T-helper 1 cell treated with Interleukin-12 subunit alpha and Interleukin-12 subunit beta and Interleukin-4 antibody, amounts not matched to agents 30 ng/mL and 1 ng/mL, for 36 hours (primary cell): ENCODE measurements around the gene CTSL. TPM values are rescaled to one million over a fixed set of nuclear protein-coding genes. Genes with fewer than 3 reads are reported as not detected.
"Not testable (repeated sequence)": the region's sequence is repeated elsewhere in the genome, so short reads cannot be mapped to it uniquely, and the experiment has no call there.

ENCODE experiments used
- intact Hi-C: fragments of 100-400 bp; cut with micrococcal nuclease; formaldehyde crosslinking; loops from one replicate; pipeline ENCODE4 v1.15.1; 2024
- total RNA-seq: library from RNA; stranded (reverse); gene quantifications from 2 replicates; pipeline ENCODE4 v1.2.3, GENCODE V29; 2022

The CTSL gene
- total RNA-seq, 1 donor from 2014 or later: 3.9 TPM

DNA sequence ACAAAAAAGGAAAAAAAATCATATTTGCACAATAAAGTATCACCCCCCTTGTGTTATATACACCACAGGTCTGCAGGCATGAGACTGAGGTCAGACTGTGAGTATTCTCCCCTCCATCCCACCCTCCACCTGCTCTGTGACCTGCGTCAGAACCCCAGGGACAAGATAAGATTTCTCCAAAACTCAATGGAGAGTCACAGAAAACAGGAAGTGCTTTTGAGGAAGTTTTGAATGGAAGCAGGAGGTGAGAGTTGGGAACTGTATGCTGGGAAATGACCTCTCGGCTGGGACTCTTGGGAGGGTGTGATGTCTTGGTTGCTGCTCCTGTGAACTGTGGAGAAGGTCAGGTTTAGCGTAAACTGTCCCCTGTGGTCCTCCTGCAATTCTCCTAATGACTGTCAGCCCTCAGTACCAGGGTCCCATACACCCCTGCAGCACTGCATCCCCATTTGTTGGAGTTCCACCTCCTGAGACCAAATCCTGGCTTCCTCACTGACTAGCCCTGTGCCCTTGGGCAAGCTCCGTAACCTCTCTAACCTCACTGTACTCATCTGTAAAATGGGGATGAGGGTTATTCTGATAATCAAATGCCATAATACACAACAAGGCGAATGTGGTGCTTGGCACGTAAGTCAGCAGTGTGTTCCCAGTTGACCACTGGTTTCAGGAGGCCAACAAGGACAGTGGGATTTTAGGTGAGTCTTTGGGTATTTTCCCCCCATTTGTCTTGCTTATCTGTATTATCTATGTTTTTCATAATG is 6.9 kb upstream of the CTSL start:
- intact Hi-C loops: no loop called here

DNA sequence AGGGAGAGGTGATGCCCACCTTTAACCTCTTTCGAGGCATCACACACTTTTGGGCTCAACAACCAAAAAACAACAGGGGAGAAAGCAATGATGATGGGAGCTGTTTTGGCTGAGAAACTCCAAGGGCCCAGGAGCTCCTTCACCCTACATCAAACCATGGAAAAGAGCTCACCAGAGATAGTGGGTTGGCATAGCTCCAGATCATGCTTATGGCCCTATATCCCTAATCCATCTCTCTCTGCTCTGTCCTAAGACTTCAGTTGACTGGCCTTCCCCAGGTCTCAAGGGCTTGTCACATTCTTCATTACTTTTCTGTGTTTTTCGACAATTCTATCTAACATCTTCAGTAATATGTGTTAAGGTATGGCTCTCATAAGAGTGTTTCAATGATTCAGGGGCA is 5.7 kb upstream of the CTSL start:
- intact Hi-C loops: no loop called here

- intact Hi-C loops: no loop called here
Measured at GRCh38 chr9:87722393-87723088, 3.4 kb upstream of the CTSL start.

DNA sequence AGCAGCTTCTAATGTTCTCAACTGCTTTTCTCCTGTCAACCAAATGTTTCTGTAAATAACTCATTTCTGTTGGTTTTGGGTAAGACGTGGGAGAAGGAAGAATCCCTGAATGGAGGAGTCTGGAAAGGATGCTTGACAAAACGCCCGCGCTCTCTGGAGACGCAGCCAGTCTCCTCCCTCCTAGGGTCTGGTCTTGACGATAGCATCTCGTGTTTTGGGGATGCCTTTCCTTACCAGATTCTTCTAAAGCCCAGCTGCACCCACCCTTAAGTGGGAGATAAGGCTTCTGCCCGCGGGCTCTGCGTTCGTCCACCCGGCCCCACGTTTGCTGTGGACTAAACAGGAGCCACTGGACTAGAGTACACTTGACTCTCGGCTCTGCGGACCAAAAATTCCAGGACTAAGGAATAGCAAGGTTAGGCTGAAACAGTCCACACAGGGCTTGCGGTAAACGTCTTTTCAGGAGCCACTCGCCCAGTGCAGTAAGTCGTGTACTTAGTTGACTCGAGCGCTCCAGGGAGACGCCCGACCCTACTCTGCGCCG is 491 bp upstream of the CTSL start:
- intact Hi-C loops: no loop called here

- intact Hi-C loops: no loop called here
Measured at GRCh38 chr9:87729246-87729645, 3.3 kb downstream of the CTSL start.

GRCh38 chr9:87731321-87731720 is 5.4 kb downstream of the CTSL start:
- intact Hi-C loops: no loop called here

GRCh38 chr9:87732344-87732743 is 6.4 kb downstream of the CTSL start:
- intact Hi-C loops: no loop called here

DNA sequence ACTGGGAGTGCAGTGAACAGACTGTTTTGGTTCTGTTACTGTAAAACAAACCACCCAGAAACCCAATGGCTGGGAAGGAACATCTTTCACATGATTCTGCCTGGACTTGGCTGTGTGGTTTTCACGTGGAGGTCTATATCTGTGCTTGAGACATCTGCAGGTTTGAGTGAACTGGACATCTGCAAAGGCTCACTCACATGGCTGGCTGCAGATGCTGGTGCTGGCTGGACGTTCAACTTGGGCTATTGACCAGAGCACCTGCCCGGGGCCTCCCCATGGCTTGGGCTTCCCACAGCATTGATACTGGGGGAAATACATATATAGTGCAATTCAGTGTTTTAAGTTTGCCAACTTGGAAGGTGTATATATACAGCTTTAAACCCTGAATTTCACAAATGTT is 6.8 kb downstream of the CTSL start:
- intact Hi-C loops: no loop called here

DNA sequence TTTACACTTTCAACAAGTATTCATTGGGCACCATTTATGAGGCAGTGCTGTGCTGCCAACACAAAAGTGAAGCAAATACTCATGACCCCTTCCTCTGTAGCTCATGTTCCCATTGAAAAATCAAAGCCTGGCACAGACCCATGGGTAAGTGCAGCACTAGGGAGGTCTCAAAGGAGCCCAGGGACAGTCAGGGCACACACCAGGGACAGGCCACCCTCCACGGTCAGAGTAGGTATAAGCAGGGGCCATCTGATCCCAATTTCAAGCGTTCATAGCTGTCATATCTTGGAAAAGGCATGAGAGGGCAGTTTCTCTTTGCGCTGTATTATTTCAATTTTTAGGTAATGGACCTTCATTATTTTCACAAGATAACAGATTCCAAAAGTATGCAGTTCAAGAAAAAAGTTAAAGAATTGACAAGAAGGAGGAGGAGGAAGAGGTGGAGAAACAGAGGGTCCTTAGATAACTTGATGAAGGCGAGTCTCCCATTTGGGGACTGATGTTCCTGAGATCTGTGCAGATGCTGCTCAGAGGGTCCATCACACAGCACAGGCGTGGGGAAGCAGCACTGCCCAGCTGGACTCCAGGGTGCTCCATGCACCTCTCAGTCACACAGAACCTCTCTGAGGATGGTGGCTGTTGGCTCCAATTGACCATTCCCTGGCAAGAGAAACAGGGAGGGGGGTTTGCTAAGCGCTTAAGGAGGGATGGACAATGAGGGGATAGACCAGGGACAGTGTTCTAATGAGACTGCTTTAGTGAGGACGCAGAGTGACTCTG is 7.5 kb downstream of the CTSL start:
- intact Hi-C loops: no loop called here

GRCh38 chr9:87734106-87734505 is 8.2 kb downstream of the CTSL start:
- intact Hi-C loops: no loop called here

- intact Hi-C loops: no loop called here
Measured at GRCh38 chr9:87739546-87739945, 13.6 kb downstream of the CTSL start.

GRCh38 chr9:87740209-87740608 is 14.3 kb downstream of the CTSL start:
- intact Hi-C loops: no loop called here

GRCh38 chr9:87741326-87741725 is 15.4 kb downstream of the CTSL start:
- intact Hi-C loops: no loop called here

- intact Hi-C loops: no loop called here
Measured at GRCh38 chr9:87741891-87742290, 16.0 kb downstream of the CTSL start.

DNA sequence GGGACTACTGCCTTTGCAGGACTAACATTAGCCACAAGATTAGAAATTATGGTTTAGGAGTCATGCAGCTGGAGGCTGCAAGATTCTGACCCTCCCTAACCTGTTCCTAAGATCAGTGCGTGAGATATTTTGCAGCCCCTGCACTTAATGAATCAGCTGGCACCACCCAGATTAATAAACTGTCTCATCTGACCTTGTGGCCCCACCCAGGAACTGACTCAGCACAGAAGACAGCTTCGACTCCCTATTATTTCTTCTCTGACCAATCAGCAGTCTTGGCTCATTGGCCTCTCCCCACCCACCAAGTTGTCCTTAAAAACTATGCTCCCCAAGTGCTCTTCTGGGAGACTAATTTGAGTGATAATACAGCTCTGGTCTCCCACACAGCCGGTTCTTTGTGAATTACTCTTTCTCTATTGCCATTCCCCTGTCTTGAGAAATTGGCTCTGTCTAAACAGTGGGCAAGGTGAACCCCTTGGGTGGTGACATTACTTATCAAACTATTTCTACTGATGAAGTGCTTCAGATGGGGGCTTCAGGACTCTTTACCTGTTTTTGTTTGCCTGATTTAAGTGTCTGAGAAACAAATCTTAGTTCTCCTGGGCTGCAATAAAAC is 17.0 kb downstream of the CTSL start:
- intact Hi-C loops: no loop called here

DNA sequence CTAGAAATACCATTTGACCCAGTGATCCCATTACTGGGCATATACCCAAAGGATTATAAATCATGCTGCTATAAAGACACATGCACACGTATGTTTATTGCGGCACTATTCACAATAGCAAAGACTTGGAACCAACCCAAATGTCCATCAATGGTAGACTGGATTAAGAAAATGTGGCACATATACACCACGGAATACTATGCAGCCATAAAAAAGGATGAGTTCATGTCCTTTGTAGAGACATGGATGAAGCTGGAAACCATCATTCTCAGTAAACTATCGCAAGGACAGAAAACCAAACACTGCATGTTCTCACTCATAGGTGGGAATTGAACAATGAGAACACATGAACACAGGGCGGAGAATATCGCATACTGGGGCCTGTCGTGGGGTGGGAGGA is 18.3 kb downstream of the CTSL start:
- intact Hi-C loops: not testable (repeated sequence)

- intact Hi-C loops: no loop called here
Measured at GRCh38 chr9:87746186-87746585, 20.3 kb downstream of the CTSL start.

- intact Hi-C loops: no loop called here
Measured at GRCh38 chr9:87748881-87749280, 23.0 kb downstream of the CTSL start.

- intact Hi-C loops: no loop called here
Measured at GRCh38 chr9:87749335-87750035, 23.6 kb downstream of the CTSL start.

DNA sequence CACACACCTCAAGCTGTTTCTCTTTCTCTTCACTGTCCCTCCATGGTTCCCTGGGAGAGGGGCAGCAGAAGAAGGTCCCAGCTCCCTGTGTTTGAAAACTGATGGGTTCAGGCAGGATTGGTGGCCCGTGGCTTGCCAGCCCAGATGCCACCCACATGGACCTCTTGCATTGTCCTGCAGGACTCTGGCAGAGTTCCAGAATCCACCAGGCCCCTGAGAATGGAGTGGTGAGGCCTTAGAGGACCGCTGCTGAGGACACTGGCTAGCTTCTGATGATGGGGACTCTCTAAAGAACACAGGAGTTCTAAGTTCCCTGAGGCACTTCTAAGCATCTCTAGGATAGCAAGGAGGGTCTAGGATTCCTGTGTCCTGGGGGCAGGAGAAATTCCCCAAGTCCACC is 24.8 kb downstream of the CTSL start:
- intact Hi-C loops: no loop called here

DNA sequence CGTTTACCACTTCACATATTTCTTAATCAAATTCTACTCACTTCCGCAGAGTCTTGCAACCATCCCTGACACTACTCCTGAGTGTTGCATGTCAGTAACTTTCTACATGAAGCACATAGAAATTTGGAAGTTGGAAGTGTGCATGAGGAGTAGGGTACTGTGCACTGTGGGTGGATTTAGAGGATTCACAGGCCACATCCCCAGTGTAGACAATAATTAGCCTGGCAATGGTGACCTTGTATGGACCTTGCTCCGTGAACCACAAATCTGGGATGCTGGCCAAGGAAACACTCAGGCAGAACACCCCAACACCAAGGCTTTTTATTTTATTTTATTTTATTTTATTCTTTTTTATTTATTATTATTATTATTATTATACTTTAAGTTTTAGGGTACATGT is 25.5 kb downstream of the CTSL start:
- intact Hi-C loops: no loop called here
